ENCODE results near the gene PCED1B. TPM values are rescaled to one million over a fixed set of nuclear protein-coding genes. Genes with fewer than 3 reads are reported as not detected.

The PCED1B gene
- total RNA-seq, 2 donors from 2014 or later: 0.87 to 46.9 TPM

DNA sequence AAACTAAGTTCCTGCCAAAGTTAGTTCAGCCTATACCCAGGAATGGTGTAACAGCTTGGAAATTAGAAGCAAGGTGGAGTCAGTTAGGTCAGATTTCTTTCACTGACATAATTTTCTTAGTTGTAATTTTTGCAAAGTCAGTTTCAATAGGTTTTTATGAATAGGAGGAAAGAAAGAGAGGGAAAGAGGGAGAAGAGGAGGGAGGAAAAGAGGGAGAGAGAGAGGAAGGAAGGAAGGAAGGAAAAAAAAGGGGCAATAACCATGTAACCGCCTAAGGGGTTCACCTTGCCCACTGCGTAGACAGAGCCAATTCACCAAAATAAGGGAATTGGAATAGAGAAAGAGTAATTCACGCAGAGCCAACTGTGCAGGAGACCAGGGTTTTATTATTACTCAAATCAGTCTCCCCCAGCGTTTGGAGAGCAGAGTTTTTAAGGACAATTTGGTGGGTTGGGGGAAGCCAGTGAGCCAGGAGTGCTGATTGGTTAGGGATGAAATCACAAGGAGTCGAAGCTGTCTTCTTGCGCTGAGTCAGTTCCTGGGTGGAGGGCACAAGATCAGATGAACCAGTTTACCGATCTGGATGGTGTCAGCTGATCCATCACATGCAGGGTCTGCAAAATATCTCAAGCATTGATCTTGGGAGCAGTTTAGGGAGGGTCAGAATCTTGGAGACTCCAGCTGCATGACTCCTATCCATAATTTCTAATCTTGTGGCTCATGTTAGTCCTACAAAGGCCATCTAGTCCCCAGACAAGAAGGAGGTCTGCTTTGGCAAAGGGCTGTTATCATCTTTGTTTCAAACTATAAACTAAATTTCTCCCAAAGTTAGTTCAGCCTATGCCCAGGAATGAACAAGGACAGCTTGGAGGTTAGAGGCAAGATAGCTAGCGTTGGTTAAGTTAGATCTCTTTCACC is 126.4 kb downstream of the PCED1B start:
- no peak overlapping the region for H3K4me3 ChIP-seq
- no peak for DNase-seq (ENCODE audit: low spot score)
- H3K36me3 ChIP-seq: no peaks in the 10 kb centered on the region
- no peak for TF ChIP-seq POLR2A (IDR thresholded peaks at IDR 0.05)
- TF ChIP-seq CTCF (IDR thresholded peaks at IDR 0.05): no peak
- TF ChIP-seq POLR2AphosphoS5 (IDR thresholded peaks at IDR 0.05): no peak
- no peaks in the 10 kb centered on the region for H3K4me1 ChIP-seq (replicated peaks)
- H3K9me3 ChIP-seq: no peaks in the 10 kb centered on the region
- WGBS: 76% methylated on average over 8 of the region's 8 CpGs
- intact Hi-C loops (cut with DNase I): no loop called here
- no peaks in the 10 kb centered on the region for H3K27me3 ChIP-seq (replicated peaks; ENCODE audit: insufficient read depth)
- no peak overlapping the region for H3K27ac ChIP-seq

DNA sequence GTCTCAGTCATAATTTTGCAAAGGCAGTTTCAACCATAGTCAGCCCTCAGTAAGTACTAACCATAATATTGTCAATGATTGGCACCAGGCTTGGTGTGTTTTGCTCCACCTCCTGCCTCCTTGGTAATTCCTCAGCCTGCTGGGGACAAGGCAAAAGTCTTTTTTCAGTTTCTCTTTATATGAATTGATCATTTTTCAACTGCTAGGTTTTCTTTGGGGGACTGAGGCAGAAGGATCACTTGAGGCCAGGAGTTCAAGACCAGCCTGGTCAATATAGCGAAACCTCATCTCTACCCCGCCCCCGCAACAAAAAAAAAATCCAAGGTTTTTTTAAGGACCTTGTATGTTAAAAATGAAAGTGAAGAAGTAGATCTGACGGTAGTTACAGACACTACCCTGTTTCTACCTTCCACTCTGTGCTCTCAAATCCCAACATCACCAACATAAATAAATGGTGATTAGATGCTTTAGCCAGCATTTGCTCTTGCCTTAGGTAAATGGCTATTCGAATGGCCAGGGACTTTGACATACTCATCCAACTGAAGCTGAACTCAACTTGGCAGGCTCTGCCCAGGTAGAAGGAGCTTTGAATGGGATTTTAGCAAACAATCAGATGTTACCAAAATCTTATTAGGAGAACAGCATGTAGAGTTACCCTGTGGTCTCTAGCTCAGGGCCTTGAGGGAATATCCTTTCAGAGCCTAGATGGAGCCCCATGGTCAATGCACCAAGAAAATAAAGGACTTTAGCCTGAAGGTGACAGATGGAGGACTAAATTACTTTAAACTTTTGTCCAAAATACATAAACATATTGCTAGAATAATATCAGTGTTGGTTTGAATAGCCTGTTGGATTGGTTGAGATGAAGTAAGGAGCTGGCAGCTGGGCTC is 127.3 kb downstream of the PCED1B start:
- DNase-seq (ENCODE audit: low spot score): no peak
- Histone ChIP-seq H3K27me3 (replicated peaks; ENCODE audit: insufficient read depth) (no peaks in the 10 kb centered on the region), H3K4me3 (no peak overlapping the region), H3K27ac (no peak overlapping the region), H3K9me3 (no peaks in the 10 kb centered on the region), H3K36me3 (no peaks in the 10 kb centered on the region), H3K4me1 (replicated peaks) (no peaks in the 10 kb centered on the region)
- no peak for TF ChIP-seq POLR2AphosphoS5 (IDR thresholded peaks at IDR 0.05)
- no peak for TF ChIP-seq POLR2A (IDR thresholded peaks at IDR 0.05)
- no peak for TF ChIP-seq CTCF (IDR thresholded peaks at IDR 0.05)
- 96% methylated on average over 5 of the region's 5 CpGs for WGBS
- intact Hi-C loops (cut with DNase I): no loop called here

DNA sequence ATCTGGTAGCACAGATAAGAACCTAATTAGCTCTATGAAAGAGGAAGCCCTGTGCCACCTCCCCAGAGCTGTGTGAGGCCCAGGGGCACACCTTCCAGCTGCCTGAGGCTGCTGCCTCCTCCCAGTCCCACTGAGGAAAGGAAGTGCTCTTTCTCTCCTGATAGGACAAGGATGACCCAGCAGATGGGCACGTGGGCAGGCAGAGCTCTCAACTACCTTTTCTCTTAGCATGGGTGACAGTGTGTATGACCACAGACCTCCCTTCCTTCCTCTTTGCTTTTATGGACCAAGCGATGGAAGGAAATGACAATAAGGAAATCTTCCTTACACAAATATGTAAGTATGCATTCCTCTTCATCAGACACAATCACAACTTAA is 127.9 kb downstream of the PCED1B start:
- no peak for DNase-seq (ENCODE audit: low spot score)
- H3K27ac ChIP-seq: no peak overlapping the region
- TF ChIP-seq POLR2A (IDR thresholded peaks at IDR 0.05) (no peak), POLR2AphosphoS5 (IDR thresholded peaks at IDR 0.05) (no peak), CTCF (IDR thresholded peaks at IDR 0.05) (no peak)

GRCh38 chr12:47207829-47208248 is 128.4 kb downstream of the PCED1B start:
- no peak overlapping the region for H3K27ac ChIP-seq
- TF ChIP-seq POLR2AphosphoS5 (IDR thresholded peaks at IDR 0.05) (no peak), CTCF (IDR thresholded peaks at IDR 0.05) (no peak), POLR2A (IDR thresholded peaks at IDR 0.05) (no peak)
- intact Hi-C loops (cut with DNase I): no loop called here
- no peaks in the 10 kb centered on the region for H3K4me1 ChIP-seq (replicated peaks)
- WGBS: 48% methylated on average over 3 of the region's 3 CpGs
- H3K9me3 ChIP-seq: no peaks in the 10 kb centered on the region
- H3K27me3 ChIP-seq (replicated peaks; ENCODE audit: insufficient read depth): no peaks in the 10 kb centered on the region
- H3K36me3 ChIP-seq: no peaks in the 10 kb centered on the region
- no peak for DNase-seq (ENCODE audit: low spot score)
- no peak overlapping the region for H3K4me3 ChIP-seq

More for the DNA sequence above, 127.9 kb downstream of the PCED1B start:
- H3K36me3 ChIP-seq: no peaks in the 10 kb centered on the region
- 63% methylated on average over 2 of the region's 2 CpGs for WGBS
- no peaks in the 10 kb centered on the region for H3K27me3 ChIP-seq (replicated peaks; ENCODE audit: insufficient read depth)
- intact Hi-C loops (cut with DNase I): no loop called here
- H3K4me3 ChIP-seq: no peak overlapping the region
- H3K9me3 ChIP-seq: no peaks in the 10 kb centered on the region
- H3K4me1 ChIP-seq (replicated peaks): no peaks in the 10 kb centered on the region
